Type B pancreatic cell (in vitro differentiated cells): Measurements from ENCODE around the gene ERICH4. TPM values are rescaled to one million over a fixed set of nuclear protein-coding genes. Genes with fewer than 3 reads are reported as not detected.
"Not testable (repeated sequence)": the region's sequence is repeated elsewhere in the genome, so short reads cannot be mapped to it uniquely, and the experiment has no call there.

ENCODE experiments used
- DNase-seq: peaks from one replicate; pipeline ENCODE4 v3.0.0; 2021; ENCODE audit warnings: mixed read lengths; ENCODE audit not compliant: unreplicated experiment; ENCODE audit errors: extremely low spot score
- H3K27ac Mint-ChIP-seq: 2 replicates; pipeline ENCODE4 v1.8.0; 2021; ENCODE audit warnings: mild to moderate bottlenecking, mixed read lengths
- H3K27me3 Mint-ChIP-seq: 2 replicates; pipeline ENCODE4 v1.8.0; 2021; ENCODE audit warnings: mixed read lengths
- H3K36me3 Mint-ChIP-seq: 2 replicates; pipeline ENCODE4 v1.8.0; 2021; ENCODE audit warnings: mixed read lengths
- H3K4me1 Mint-ChIP-seq: one replicate; pipeline ENCODE4 v1.8.0; 2021; ENCODE audit warnings: mixed read lengths; ENCODE audit not compliant: unreplicated experiment
- H3K4me3 Mint-ChIP-seq: 2 replicates; pipeline ENCODE4 v1.8.0; 2021; ENCODE audit warnings: mild to moderate bottlenecking, mixed read lengths
- H3K9me3 Mint-ChIP-seq: 2 replicates; pipeline ENCODE4 v1.8.0; 2021; ENCODE audit warnings: mixed read lengths
- total RNA-seq: library from RNA; stranded (reverse); gene quantifications from 2 replicates; pipeline ENCODE4 v1.2.1, GENCODE V29; 2021; ENCODE audit warnings: low replicate concordance
- TF ChIP-seq, protein P1 (sequence below): fragments of 200-600 bp; sonication (generic); conservative IDR thresholded peaks from 2 replicates; pipeline ENCODE4 v1.5.0; 2021; ENCODE audit warnings: antibody characterized with exemption, mild to moderate bottlenecking

The ERICH4 gene
- total RNA-seq, 1 donor from 2014 or later = 0.56 TPM

DNA sequence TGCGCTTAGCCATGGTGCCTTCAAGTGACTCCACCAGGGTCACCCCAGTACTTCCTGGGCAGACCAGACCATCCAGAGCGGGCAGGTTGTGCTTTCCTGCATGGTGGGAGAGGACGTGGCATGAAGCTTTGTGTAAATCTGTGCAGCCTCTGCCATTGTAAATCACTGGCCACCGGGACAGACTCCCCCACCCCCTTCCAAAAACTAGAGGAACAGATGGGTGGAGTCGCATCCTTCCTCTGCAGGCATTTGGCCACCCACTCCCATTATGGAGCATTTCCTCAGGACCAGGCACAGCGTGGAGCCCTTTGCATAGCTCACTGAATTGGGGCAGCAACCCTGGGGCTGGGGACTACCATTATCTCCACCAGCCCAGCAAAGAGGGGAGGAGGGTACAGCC lies 37.2 kb upstream of the ERICH4 start:
- H3K4me3 Mint-ChIP-seq = no peak overlapping the region
- TF ChIP-seq, protein P1, sequence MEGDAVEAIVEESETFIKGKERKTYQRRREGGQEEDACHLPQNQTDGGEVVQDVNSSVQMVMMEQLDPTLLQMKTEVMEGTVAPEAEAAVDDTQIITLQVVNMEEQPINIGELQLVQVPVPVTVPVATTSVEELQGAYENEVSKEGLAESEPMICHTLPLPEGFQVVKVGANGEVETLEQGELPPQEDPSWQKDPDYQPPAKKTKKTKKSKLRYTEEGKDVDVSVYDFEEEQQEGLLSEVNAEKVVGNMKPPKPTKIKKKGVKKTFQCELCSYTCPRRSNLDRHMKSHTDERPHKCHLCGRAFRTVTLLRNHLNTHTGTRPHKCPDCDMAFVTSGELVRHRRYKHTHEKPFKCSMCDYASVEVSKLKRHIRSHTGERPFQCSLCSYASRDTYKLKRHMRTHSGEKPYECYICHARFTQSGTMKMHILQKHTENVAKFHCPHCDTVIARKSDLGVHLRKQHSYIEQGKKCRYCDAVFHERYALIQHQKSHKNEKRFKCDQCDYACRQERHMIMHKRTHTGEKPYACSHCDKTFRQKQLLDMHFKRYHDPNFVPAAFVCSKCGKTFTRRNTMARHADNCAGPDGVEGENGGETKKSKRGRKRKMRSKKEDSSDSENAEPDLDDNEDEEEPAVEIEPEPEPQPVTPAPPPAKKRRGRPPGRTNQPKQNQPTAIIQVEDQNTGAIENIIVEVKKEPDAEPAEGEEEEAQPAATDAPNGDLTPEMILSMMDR = no peak

DNA sequence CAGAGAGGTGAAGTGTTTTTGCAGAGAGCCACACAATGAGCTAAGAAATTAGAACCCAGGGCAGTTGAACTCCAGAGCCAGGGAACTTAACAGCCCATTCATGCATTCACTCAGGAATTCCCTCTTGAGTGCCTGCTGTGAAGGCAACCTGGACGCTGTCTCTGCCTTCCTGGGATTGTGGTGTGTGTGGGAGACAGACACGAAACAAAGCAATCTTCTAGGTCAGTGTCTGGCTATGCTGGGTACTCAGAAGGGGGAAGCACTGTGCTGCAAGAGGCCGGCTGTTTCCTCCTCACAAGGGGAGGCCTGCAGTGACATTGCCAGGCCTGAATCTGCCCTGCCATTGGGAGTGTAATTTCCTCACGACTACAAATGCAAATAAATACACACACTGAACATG lies 35.7 kb upstream of the ERICH4 start:
- no peaks in the 10 kb centered on the region for H3K27me3 Mint-ChIP-seq
- H3K36me3 Mint-ChIP-seq = no peaks in the 10 kb centered on the region
- TF ChIP-seq, protein P1 = no peak
- H3K9me3 Mint-ChIP-seq = no peaks in the 10 kb centered on the region
- H3K4me3 Mint-ChIP-seq = no peak overlapping the region
- peaks cover 17% of the 10 kb centered on the region for H3K4me1 Mint-ChIP-seq
- H3K27ac Mint-ChIP-seq = peak overlapping the region; percentile 85
- no peak for DNase-seq

More for the DNA sequence above, 37.2 kb upstream of the ERICH4 start:
- no peaks in the 10 kb centered on the region for H3K9me3 Mint-ChIP-seq
- H3K4me1 Mint-ChIP-seq = peaks cover 17% of the 10 kb centered on the region
- H3K27ac Mint-ChIP-seq = no peak overlapping the region
- H3K27me3 Mint-ChIP-seq = no peaks in the 10 kb centered on the region
- H3K36me3 Mint-ChIP-seq = no peaks in the 10 kb centered on the region
- no peak for DNase-seq

DNA sequence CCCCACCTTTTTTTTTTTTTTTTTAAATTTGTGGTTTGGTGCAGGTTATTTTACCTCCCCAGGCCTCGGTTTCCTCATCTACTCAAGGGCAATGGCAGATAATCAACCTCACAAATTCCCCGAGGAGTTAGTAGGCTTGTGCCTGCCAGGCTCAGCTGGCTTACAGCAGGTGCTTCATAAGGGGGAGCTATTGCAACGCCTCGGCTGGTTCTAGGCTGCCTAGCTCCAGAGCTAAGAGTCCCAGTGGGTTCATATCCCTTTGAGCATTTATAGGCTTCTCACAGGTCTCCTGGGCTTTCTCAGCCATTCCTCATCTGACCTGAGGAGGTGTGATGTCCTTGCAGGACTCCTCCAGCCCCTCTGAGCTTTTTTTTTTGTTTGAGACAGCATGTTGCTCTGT lies 34.7 kb upstream of the ERICH4 start:
- Mint-ChIP-seq H3K9me3 (no peaks in the 10 kb centered on the region), H3K27ac (no peak overlapping the region), H3K27me3 (no peaks in the 10 kb centered on the region), H3K36me3 (no peaks in the 10 kb centered on the region), H3K4me3 (no peak overlapping the region), H3K4me1 (peaks cover 17% of the 10 kb centered on the region)
- DNase-seq = no peak
- TF ChIP-seq, protein P1 = no peak

DNA sequence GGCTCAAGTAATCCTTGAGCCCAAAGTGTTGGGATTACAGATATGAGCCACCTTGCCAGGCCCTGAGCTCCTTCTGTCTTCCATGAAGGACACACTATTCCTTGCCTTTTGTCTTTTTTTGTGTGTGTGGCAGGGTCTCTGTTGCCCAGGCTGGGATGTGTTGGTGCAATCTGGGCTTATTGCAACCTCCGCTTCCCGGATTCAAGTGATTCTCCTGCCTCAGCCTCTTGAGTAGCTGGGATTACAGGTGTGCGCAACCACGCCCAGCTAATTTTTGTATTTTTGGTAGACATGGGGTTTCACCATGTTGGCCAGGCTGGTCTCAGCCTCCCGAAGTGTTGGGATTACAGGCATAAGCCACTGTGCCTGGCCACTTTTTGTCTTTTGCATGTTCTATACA lies 34.1 kb upstream of the ERICH4 start:
- not testable (repeated sequence) for H3K27me3 Mint-ChIP-seq, H3K36me3 Mint-ChIP-seq, H3K9me3 Mint-ChIP-seq, DNase-seq, H3K4me3 Mint-ChIP-seq
- H3K27ac Mint-ChIP-seq = peak overlapping the region; percentile 88
- peaks cover 17% of the 10 kb centered on the region for H3K4me1 Mint-ChIP-seq

DNA sequence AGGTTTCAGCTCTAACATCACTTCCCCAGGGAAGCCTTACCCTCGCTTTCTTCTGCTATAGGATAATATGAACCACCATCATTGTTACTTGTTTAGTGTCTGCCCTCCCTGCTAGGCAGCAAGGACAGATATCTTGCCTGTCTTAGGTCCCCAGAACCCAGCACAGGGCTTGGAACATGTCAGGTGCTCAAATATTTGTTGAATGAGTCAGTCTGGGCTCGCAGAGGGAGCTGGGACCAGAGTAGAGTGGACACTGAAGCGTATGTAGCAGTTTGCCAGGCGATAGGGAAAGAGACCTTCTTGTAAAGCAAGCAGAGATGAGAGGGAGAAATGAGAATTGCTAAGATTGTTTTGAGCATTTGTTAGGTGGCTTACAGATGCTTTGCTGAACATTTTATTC lies 33.7 kb upstream of the ERICH4 start:
- peaks cover 17% of the 10 kb centered on the region for H3K4me1 Mint-ChIP-seq
- TF ChIP-seq, protein P1 = no peak
- H3K9me3 Mint-ChIP-seq = no peaks in the 10 kb centered on the region
- H3K36me3 Mint-ChIP-seq = no peaks in the 10 kb centered on the region
- no peaks in the 10 kb centered on the region for H3K27me3 Mint-ChIP-seq
- peak overlapping the region; percentile 6 for H3K4me3 Mint-ChIP-seq
- DNase-seq = no peak
- H3K27ac Mint-ChIP-seq = peak overlapping the region; percentile 88

DNA sequence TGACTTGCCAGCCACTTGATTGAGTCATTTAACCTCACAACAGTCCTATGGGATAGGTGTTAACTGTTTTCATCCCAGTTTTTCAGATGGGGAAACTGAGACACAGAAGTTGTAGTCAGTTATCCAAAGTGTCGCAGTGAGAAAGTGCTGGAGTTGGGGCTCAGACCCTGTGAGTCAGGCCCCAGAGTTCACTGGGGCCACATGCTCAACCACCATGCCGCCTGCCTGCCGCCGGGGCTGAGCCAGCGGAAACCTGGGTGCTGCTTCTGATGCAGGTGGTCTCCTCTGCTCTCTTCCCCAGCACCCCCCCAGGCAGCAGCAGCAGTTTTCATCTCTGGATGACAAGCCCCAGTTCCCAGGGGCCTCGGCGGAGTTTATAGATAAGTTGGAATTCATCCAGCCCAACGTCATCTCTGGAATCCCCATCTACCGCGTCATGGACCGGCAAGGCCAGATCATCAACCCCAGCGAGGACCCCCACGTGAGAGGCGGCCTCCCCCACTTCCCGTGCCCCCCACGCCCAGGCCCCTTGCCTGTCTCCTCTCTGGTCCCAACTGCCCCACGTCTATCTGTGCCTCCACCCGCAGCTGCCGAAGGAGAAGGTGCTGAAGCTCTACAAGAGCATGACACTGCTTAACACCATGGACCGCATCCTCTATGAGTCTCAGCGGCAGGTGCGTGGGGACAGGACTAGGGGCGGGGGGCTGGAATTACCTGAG lies 32.5 kb upstream of the ERICH4 start:
- H3K4me3 Mint-ChIP-seq = no peak overlapping the region

More for the DNA sequence above, 32.5 kb upstream of the ERICH4 start:
- H3K27ac Mint-ChIP-seq = peak overlapping the region; percentile 50
- DNase-seq = no peak
- no peaks in the 10 kb centered on the region for H3K27me3 Mint-ChIP-seq
- no peaks in the 10 kb centered on the region for H3K36me3 Mint-ChIP-seq
- TF ChIP-seq, protein P1 = no peak
- peaks cover 17% of the 10 kb centered on the region for H3K4me1 Mint-ChIP-seq
- H3K9me3 Mint-ChIP-seq = no peaks in the 10 kb centered on the region
